ENCODE data around the gene NFIC.
"Not testable (repeated sequence)": the region's sequence is repeated elsewhere in the genome, so short reads cannot be mapped to it uniquely, and the experiment has no call there.

The NFIC gene

GRCh38 chr19:3336680-3337523, 29.5 kb upstream of the NFIC start:
- H3K4me1 ChIP-seq (ENCODE audit: control insufficient read depth, insufficient read depth, low read length), result no peaks in the 10 kb centered on the region
- H3K27ac ChIP-seq (ENCODE audit: insufficient read depth, low read depth, low read length, poor library complexity, severe bottlenecking), result no peak overlapping the region
- peaks cover 12% of the 10 kb centered on the region for H3K27me3 ChIP-seq (ENCODE audit: control insufficient read depth, insufficient read depth, low read length, poor library complexity, severe bottlenecking)
- no peaks in the 10 kb centered on the region for H3K9me3 ChIP-seq (ENCODE audit: control insufficient read depth, low read length)
- WGBS, 2 experiments, result 77% methylated on average over 22 of the region's 22 CpGs
- H3K36me3 ChIP-seq (ENCODE audit: control insufficient read depth, insufficient read depth, low read length), result no peaks in the 10 kb centered on the region
- no peak overlapping the region for H3K4me3 ChIP-seq (ENCODE audit: insufficient read depth, low read depth, low read length)

GRCh38 chr19:3338541-3339181, 27.7 kb upstream of the NFIC start:
- WGBS, 2 experiments, result 78 to 80% methylated on average over 12 of the region's 12 CpGs
- no peaks in the 10 kb centered on the region for H3K4me1 ChIP-seq (ENCODE audit: control insufficient read depth, insufficient read depth, low read length)
- H3K36me3 ChIP-seq (ENCODE audit: control insufficient read depth, insufficient read depth, low read length), result no peaks in the 10 kb centered on the region
- no peaks in the 10 kb centered on the region for H3K9me3 ChIP-seq (ENCODE audit: control insufficient read depth, low read length)
- H3K27ac ChIP-seq (ENCODE audit: insufficient read depth, low read depth, low read length, poor library complexity, severe bottlenecking), result no peak overlapping the region
- H3K4me3 ChIP-seq (ENCODE audit: insufficient read depth, low read depth, low read length), result no peak overlapping the region
- H3K27me3 ChIP-seq (ENCODE audit: control insufficient read depth, insufficient read depth, low read length, poor library complexity, severe bottlenecking), result no peaks in the 10 kb centered on the region

- H3K4me1 ChIP-seq (ENCODE audit: control insufficient read depth, insufficient read depth, low read length), result no peaks in the 10 kb centered on the region
- WGBS, 2 experiments, result 84 to 91% methylated on average over 11 of the region's 11 CpGs
- no peak overlapping the region for H3K27ac ChIP-seq (ENCODE audit: insufficient read depth, low read depth, low read length, poor library complexity, severe bottlenecking)
- no peak overlapping the region for H3K4me3 ChIP-seq (ENCODE audit: insufficient read depth, low read depth, low read length)
- H3K9me3 ChIP-seq (ENCODE audit: control insufficient read depth, low read length), result no peaks in the 10 kb centered on the region
- no peaks in the 10 kb centered on the region for H3K36me3 ChIP-seq (ENCODE audit: control insufficient read depth, insufficient read depth, low read length)
- H3K27me3 ChIP-seq (ENCODE audit: control insufficient read depth, insufficient read depth, low read length, poor library complexity, severe bottlenecking), result peaks cover 5% of the 10 kb centered on the region
Observed at GRCh38 chr19:3340340-3340739, 26.0 kb upstream of the NFIC start.

GRCh38 chr19:3342246-3342645, 24.1 kb upstream of the NFIC start:
- 73 to 79% methylated on average over 8 of the region's 9 CpGs for WGBS, 2 experiments
- peaks cover 20% of the 10 kb centered on the region for H3K27me3 ChIP-seq (ENCODE audit: control insufficient read depth, insufficient read depth, low read length, poor library complexity, severe bottlenecking)
- H3K36me3 ChIP-seq (ENCODE audit: control insufficient read depth, insufficient read depth, low read length), result no peaks in the 10 kb centered on the region
- H3K9me3 ChIP-seq (ENCODE audit: control insufficient read depth, low read length), result no peaks in the 10 kb centered on the region
- no peak overlapping the region for H3K27ac ChIP-seq (ENCODE audit: insufficient read depth, low read depth, low read length, poor library complexity, severe bottlenecking)
- H3K4me3 ChIP-seq (ENCODE audit: insufficient read depth, low read depth, low read length), result no peak overlapping the region
- H3K4me1 ChIP-seq (ENCODE audit: control insufficient read depth, insufficient read depth, low read length), result no peaks in the 10 kb centered on the region

- H3K9me3 ChIP-seq (ENCODE audit: control insufficient read depth, low read length); H3K4me1 ChIP-seq (ENCODE audit: control insufficient read depth, insufficient read depth, low read length); H3K4me3 ChIP-seq (ENCODE audit: insufficient read depth, low read depth, low read length); H3K27ac ChIP-seq (ENCODE audit: insufficient read depth, low read depth, low read length, poor library complexity, severe bottlenecking); H3K36me3 ChIP-seq (ENCODE audit: control insufficient read depth, insufficient read depth, low read length): not testable (repeated sequence)
- WGBS, 2 experiments, result 83 to 87% methylated on average over 9 of the region's 9 CpGs
- H3K27me3 ChIP-seq (ENCODE audit: control insufficient read depth, insufficient read depth, low read length, poor library complexity, severe bottlenecking), result peaks cover 23% of the 10 kb centered on the region
Observed at GRCh38 chr19:3342962-3343361, 23.4 kb upstream of the NFIC start.

- no peaks in the 10 kb centered on the region for H3K9me3 ChIP-seq (ENCODE audit: control insufficient read depth, low read length)
- no peak overlapping the region for H3K27ac ChIP-seq (ENCODE audit: insufficient read depth, low read depth, low read length, poor library complexity, severe bottlenecking)
- WGBS, 2 experiments, result 75 to 76% methylated on average over 25 to 26 of the region's 26 CpGs
- no peaks in the 10 kb centered on the region for H3K36me3 ChIP-seq (ENCODE audit: control insufficient read depth, insufficient read depth, low read length)
- peaks cover 29% of the 10 kb centered on the region for H3K27me3 ChIP-seq (ENCODE audit: control insufficient read depth, insufficient read depth, low read length, poor library complexity, severe bottlenecking)
- no peaks in the 10 kb centered on the region for H3K4me1 ChIP-seq (ENCODE audit: control insufficient read depth, insufficient read depth, low read length)
- no peak overlapping the region for H3K4me3 ChIP-seq (ENCODE audit: insufficient read depth, low read depth, low read length)
Observed at GRCh38 chr19:3343619-3344502, 22.5 kb upstream of the NFIC start.

GRCh38 chr19:3344608-3345598, 21.5 kb upstream of the NFIC start:
- no peaks in the 10 kb centered on the region for H3K9me3 ChIP-seq (ENCODE audit: control insufficient read depth, low read length)
- no peak overlapping the region for H3K27ac ChIP-seq (ENCODE audit: insufficient read depth, low read depth, low read length, poor library complexity, severe bottlenecking)
- H3K4me3 ChIP-seq (ENCODE audit: insufficient read depth, low read depth, low read length), result no peak overlapping the region
- peaks cover 34% of the 10 kb centered on the region for H3K27me3 ChIP-seq (ENCODE audit: control insufficient read depth, insufficient read depth, low read length, poor library complexity, severe bottlenecking)
- 80 to 82% methylated on average over 24 to 25 of the region's 25 CpGs for WGBS, 2 experiments
- H3K4me1 ChIP-seq (ENCODE audit: control insufficient read depth, insufficient read depth, low read length), result no peaks in the 10 kb centered on the region
- H3K36me3 ChIP-seq (ENCODE audit: control insufficient read depth, insufficient read depth, low read length), result no peaks in the 10 kb centered on the region

- WGBS, 2 experiments, result 67 to 71% methylated on average over 14 of the region's 15 CpGs
- Histone ChIP-seq H3K4me1 (ENCODE audit: control insufficient read depth, insufficient read depth, low read length) (no peaks in the 10 kb centered on the region), H3K4me3 (ENCODE audit: insufficient read depth, low read depth, low read length) (no peak overlapping the region), H3K27ac (ENCODE audit: insufficient read depth, low read depth, low read length, poor library complexity, severe bottlenecking) (no peak overlapping the region), H3K27me3 (ENCODE audit: control insufficient read depth, insufficient read depth, low read length, poor library complexity, severe bottlenecking) (peaks cover 43% of the 10 kb centered on the region), H3K36me3 (ENCODE audit: control insufficient read depth, insufficient read depth, low read length) (no peaks in the 10 kb centered on the region), H3K9me3 (ENCODE audit: control insufficient read depth, low read length) (no peaks in the 10 kb centered on the region)
Observed at GRCh38 chr19:3345850-3346460, 20.4 kb upstream of the NFIC start.

- no peaks in the 10 kb centered on the region for H3K9me3 ChIP-seq (ENCODE audit: control insufficient read depth, low read length)
- peaks cover 49% of the 10 kb centered on the region for H3K27me3 ChIP-seq (ENCODE audit: control insufficient read depth, insufficient read depth, low read length, poor library complexity, severe bottlenecking)
- 76 to 77% methylated on average over 23 of the region's 23 CpGs for WGBS, 2 experiments
- H3K4me1 ChIP-seq (ENCODE audit: control insufficient read depth, insufficient read depth, low read length), result no peaks in the 10 kb centered on the region
- H3K27ac ChIP-seq (ENCODE audit: insufficient read depth, low read depth, low read length, poor library complexity, severe bottlenecking), result no peak overlapping the region
- H3K4me3 ChIP-seq (ENCODE audit: insufficient read depth, low read depth, low read length), result no peak overlapping the region
- no peaks in the 10 kb centered on the region for H3K36me3 ChIP-seq (ENCODE audit: control insufficient read depth, insufficient read depth, low read length)
Observed at GRCh38 chr19:3346677-3347353, 19.6 kb upstream of the NFIC start.

All from ectodermal cell (in vitro differentiated cells).